HG03457 (cell line): ENCODE results near the gene LY6G6C.

Experiments used
- ATAC-seq: cut with Tn5 transposase; IDR thresholded peaks from one replicate; pipeline ENCODE4 v1.9.1; 2021; ENCODE audit warnings: moderate number of reproducible peaks; ENCODE audit not compliant: unreplicated experiment

Gene LY6G6C

GRCh38 chr6:31727717-31728671 is 6.4 kb upstream of the LY6G6C start:
- no peak for ATAC-seq

DNA sequence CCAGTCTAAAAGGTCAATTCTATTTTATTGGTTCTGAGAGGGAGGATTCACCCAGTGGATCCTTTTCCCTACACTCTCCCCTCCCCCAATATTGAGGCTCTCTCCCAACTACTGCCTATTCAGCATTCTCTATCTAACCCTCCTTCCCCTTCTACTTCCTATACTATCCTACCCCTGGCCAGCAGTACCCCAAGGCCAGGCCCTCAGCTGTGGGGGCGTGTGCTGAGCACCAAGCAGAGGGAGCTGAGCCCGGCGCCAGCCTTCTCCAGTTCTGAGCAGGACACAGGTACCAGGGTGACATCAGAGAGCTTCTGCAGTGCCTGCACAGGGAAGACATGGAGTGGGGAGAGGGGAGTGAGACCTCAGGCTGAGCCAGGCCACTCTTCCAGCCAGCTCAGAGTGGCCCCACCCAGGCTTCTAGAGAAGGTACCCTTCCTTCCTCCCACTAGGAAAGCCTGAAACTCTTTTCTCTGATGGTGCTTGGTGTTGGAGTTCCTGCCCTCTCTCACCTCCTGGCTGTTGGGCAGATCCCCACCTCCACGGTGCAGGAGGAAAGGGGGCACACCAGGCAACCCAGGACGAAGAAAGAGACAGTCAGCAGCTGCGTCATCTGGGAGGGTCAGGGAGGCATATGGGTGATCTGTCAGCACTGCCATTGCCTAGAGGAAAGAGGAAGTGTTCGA is 5.6 kb upstream of the LY6G6C start:
- no peak for ATAC-seq

GRCh38 chr6:31725502-31726350 is 4.2 kb upstream of the LY6G6C start:
- no peak for ATAC-seq

GRCh38 chr6:31723980-31724691 is 2.6 kb upstream of the LY6G6C start:
- ATAC-seq = no peak

DNA sequence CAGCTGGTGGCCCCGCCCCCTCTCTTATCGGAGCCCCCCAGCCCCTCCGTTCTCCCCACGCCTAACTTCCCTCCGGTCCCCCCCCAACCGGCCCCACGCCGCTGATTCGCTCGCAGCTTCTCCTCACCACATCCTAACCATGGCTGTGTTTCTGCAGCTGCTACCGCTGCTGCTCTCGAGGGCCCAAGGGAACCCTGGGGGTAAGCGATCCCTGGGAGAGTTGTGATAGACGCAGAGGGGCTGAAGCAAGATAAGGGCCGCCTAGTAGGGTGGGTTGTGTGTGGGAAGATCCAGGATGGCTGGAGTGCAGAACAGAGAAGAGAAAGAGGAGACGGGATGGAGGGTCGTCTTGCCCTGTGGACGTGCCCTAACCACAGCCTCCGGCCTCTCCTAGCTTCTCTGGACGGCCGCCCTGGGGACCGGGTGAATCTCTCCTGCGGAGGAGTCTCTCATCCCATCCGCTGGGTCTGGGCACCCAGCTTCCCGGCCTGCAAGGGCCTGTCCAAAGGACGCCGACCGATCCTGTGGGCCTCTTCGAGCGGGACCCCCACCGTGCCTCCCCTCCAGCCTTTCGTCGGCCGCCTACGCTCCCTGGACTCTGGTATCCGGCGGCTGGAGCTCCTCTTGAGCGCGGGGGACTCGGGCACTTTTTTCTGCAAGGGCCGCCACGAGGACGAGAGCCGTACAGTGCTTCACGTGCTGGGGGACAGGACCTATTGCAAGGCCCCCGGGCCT is 1.9 kb upstream of the LY6G6C start, which contains the start of gene MPIG6B:
MPIG6B (plus strand) TSS at position 129 of the 735 bp plus-strand sequence; CDS start at position 140, 11 bp downstream.
- ATAC-seq = no peak

GRCh38 chr6:31722173-31722572 is 627 bp upstream of the LY6G6C start:
- no peak for ATAC-seq

DNA sequence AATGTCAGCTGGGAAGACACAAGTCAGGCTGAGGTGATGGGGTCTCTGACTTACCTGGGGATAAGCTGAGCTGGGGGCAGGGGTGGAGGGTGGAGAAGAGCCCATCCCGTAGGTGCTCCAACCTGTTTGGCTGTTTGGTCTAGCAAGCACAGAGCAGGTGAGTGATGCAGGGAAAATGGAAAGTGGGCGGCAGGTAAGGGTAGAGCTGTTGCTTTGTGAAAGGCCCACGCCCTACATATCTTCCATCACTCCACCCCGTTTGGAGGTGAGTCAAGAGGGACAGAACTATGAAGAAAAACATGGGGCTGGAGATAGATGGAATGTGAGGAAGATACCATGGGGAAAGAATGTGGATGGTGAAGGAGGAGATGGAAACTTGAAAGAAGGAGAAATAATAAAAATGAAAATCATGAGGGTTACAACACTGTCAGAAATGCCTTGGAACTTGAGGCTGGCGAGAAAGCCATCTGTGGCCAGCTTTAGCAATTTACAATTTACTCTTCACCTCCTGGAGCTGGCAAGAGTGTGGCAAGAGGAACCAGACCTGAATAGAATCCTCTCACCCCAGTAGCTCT is 1.3 kb downstream of the LY6G6C start:
- no peak for ATAC-seq

GRCh38 chr6:31719001-31719400 is 2.5 kb downstream of the LY6G6C start:
- ATAC-seq = no peak

DNA sequence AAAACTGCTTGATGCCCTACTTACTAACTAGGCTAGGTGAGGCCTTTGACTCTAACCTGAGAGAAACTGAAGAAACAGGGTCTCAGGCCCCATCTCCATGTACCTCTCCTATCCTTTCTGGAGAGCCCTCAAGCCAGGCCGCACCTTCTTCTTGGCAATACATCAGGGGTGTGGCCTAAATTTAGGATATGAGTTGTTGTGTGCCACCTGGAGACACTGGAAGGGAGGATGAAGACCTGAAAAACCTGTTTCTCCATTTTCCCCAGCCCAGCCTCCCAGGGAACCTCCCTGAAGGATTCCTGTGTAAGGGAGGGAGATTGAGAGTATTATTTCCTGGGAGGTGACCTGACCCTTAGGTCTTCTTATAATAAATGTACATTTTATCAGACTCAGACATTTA is 3.3 kb downstream of the LY6G6C start:
- no peak for ATAC-seq

DNA sequence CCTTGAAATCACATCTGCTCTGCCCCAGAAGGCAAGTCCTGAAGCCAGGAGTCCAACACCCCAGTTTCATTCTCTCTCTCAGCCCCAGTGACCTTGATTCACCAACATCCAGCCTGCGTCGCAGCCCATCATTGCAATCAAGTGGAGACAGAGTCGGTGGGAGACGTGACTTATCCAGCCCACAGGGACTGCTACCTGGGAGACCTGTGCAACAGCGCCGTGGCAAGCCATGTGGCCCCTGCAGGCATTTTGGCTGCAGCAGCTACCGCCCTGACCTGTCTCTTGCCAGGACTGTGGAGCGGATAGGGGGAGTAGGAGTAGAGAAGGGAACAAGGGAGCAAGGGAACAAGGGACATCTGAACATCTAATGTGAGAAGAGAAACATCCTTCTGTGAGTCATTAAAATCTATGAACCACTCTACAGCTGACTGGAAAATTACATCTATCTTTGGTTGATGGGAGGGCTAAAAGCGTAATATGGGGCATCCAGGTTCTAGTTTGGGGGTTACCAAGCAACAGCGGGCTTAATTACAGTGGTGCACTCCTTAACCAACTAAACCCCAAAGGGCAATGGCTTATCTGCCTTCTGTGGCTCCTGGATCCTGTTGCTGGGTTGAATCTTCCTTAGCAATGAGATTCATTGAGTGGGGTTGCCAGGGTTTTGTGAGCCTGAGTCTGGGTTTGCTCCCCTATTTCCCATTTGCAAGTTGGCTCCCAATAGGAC is 3.9 kb downstream of the LY6G6C start:
- no peak for ATAC-seq

GRCh38 chr6:31715022-31715958 is 6.3 kb downstream of the LY6G6C start, which contains the start of gene LY6G6D:
Gene LY6G6D (plus strand): TSS chr6:31715348. CDS start chr6:31715356, 8 bp downstream.
- no peak for ATAC-seq

- no peak for ATAC-seq
These were observed 7.4 kb downstream of the LY6G6C start for GRCh38 chr6:31713991-31714684.

DNA sequence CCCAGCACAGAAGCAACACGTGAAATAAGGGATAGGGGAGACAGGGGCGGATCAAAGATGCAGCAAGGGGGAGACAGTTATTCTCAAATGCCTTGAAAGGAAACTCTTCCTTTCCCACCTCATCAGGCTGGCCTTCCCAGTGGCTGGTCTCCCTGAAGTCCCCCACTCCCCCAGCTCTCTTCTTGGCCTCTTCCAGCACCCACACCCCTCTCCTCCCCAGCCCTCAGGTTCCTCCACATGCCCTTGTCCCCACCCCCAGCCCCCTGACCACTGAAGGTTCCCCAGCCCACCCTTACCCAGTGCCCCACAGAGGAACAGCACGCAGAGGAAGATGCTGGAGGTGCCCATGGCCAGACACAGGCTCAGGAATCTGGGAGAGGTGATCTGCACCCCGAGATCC is 8.1 kb downstream of the LY6G6C start:
- ATAC-seq = no peak

GRCh38 chr6:31712296-31712695 is 9.2 kb downstream of the LY6G6C start:
- ATAC-seq = no peak

DNA sequence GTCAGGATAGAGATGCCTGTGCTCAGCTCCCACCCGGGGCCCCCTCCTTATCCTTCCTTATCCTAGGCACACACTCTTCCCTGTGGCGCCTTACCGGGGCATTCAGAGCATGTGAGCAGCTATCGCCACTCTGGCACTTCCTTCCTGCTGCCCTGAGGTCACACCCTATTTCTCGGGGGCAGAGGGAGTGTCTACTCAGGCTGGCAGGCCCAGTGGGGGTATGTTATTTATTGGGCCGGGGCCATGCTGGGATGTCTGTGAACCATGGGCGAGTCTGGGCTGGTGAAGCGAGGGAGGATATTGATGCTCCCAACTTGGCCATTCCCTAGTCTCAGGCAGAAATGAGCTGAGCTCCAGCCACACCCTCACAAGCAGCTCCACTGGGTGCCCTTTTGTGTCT is 10.3 kb downstream of the LY6G6C start:
- ATAC-seq = no peak

DNA sequence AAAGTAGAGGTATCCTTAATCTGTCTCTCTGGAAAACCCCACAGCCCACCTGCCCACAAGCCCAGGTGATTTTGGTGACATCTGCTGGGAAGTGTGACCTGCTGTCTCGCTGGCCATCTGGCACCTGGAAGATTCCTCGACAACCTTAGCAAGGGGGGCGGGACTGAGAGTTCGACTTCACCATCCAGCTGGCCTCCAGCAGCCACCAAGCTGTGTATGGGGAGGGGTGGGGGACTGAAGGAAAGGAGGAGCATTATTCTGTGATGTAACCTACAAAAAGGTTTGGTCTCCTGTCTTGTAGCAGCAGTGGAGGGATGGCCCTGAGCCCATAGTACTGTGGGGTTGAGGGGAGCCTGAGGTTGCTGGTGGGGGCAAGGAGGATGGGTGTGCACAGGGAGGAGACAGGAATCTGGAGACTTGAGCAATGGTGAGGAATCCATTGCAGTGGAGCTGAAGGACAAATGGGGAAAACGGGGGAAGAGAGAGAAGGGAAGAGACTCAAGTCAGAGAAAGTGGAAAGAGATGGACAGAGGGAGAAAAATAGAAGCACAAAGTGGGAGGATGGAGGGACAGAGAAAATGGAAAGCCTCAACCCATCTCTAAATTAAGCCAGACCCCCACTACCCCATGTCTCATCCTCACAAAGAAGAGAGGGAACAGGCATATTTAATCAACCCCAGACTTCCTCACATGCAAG is 10.9 kb downstream of the LY6G6C start:
- no peak for ATAC-seq
